Endometrium (tissue), 2 donors: ENCODE data around the gene VTI1A.
"Not testable (repeated sequence)": the region's sequence is repeated elsewhere in the genome, so short reads cannot be mapped to it uniquely, and the experiment has no call there.

Source experiments
- FAIRE-seq: peaks from 2 replicates; lab custom pipeline; 2012; peaks lifted over from hg19 to GRCh38; lab: Jason Lieb, UNC
- donor health status: control.
- donor health status: control.

VTI1A gene

GRCh38 chr10:112588225-112588990 lies 141.4 kb downstream of the VTI1A start:
- no peak for FAIRE-seq

- no peak for FAIRE-seq
Observed at GRCh38 chr10:112589081-112589480, 142.1 kb downstream of the VTI1A start.

- not testable (repeated sequence) for FAIRE-seq
Observed at GRCh38 chr10:112590786-112591185, 143.8 kb downstream of the VTI1A start.

- FAIRE-seq = no peak
Observed at GRCh38 chr10:112593023-112593422, 146.0 kb downstream of the VTI1A start.

- FAIRE-seq = no peak
Observed at GRCh38 chr10:112601214-112602090, 154.4 kb downstream of the VTI1A start.

- FAIRE-seq = no peak
Observed at GRCh38 chr10:112603062-112603461, 156.0 kb downstream of the VTI1A start.

- FAIRE-seq = no peak
Observed at GRCh38 chr10:112605063-112605462, 158.0 kb downstream of the VTI1A start.

GRCh38 chr10:112607506-112607905 lies 160.5 kb downstream of the VTI1A start:
- FAIRE-seq = no peak

- no peak for FAIRE-seq
Observed at GRCh38 chr10:112613620-112614019, 166.6 kb downstream of the VTI1A start.

- FAIRE-seq = no peak
Observed at GRCh38 chr10:112614072-112614471, 167.1 kb downstream of the VTI1A start.

- FAIRE-seq = no peak
Observed at GRCh38 chr10:112614586-112614985, 167.6 kb downstream of the VTI1A start.

GRCh38 chr10:112615269-112615668 lies 168.3 kb downstream of the VTI1A start:
- FAIRE-seq = no peak

- FAIRE-seq = no peak
Observed at GRCh38 chr10:112616647-112617046, 169.6 kb downstream of the VTI1A start.

- FAIRE-seq = no peak
Observed at GRCh38 chr10:112618814-112619213, 171.8 kb downstream of the VTI1A start.

- FAIRE-seq = no peak
Observed at GRCh38 chr10:112619556-112619955, 172.5 kb downstream of the VTI1A start.

GRCh38 chr10:112622786-112623185 lies 175.8 kb downstream of the VTI1A start:
- no peak for FAIRE-seq

GRCh38 chr10:112624546-112625048 lies 177.6 kb downstream of the VTI1A start:
- FAIRE-seq = no peak

- FAIRE-seq = no peak
Observed at GRCh38 chr10:112628951-112629609, 182.1 kb downstream of the VTI1A start.

GRCh38 chr10:112631501-112632400 lies 184.7 kb downstream of the VTI1A start:
- no peak for FAIRE-seq

- no peak for FAIRE-seq
Observed at GRCh38 chr10:112634096-112634830, 187.2 kb downstream of the VTI1A start.

GRCh38 chr10:112637901-112638300 lies 190.9 kb downstream of the VTI1A start:
- FAIRE-seq = no peak
